Mesenchymal stem cell (in vitro differentiated cells and primary cell): ENCODE data around the gene RASA2.

Source experiments
- DNase-seq: peaks from one replicate; pipeline ENCODE4 v3.0.0-alpha.2; 2013
- H2AFZ ChIP-seq: one replicate; pipeline ENCODE4 v1.6.1; 2013; ENCODE audit warnings: low read depth, mild to moderate bottlenecking, control low read depth, inconsistent platforms, low read length, moderate library complexity
- H2AK5ac ChIP-seq: 2 replicates; pipeline ENCODE4 v1.6.1; 2013; ENCODE audit warnings: low read length, moderate library complexity, mild to moderate bottlenecking, inconsistent platforms; ENCODE audit not compliant: severe bottlenecking
- H2BK120ac ChIP-seq: one replicate; pipeline ENCODE4 v1.6.1; 2013; ENCODE audit warnings: low read depth, mild to moderate bottlenecking, inconsistent platforms, low read length, moderate library complexity
- H2BK12ac ChIP-seq, 2 experiments: one replicate each; pipeline ENCODE4 v1.6.1; 2013; ENCODE audit warnings: inconsistent platforms in 2 of 2, low read length in 2 of 2, mild to moderate bottlenecking in 2 of 2, moderate library complexity in 2 of 2, control low read depth in 1 of 2
- H2BK15ac ChIP-seq: one replicate; pipeline ENCODE4 v1.6.1; 2013; ENCODE audit warnings: mild to moderate bottlenecking, low read depth, inconsistent platforms; ENCODE audit not compliant: poor library complexity, severe bottlenecking
- H2BK5ac ChIP-seq: 2 replicates; pipeline ENCODE4 v1.6.1; 2013; ENCODE audit warnings: low read depth, mild to moderate bottlenecking, low read length, control low read depth, inconsistent platforms; ENCODE audit not compliant: poor library complexity, severe bottlenecking
- H3K14ac ChIP-seq, 2 experiments: one replicate each; pipeline ENCODE4 v1.6.1; 2013; ENCODE audit warnings: inconsistent platforms in 2 of 2, low read length in 2 of 2, control low read depth in 1 of 2, mild to moderate bottlenecking in 1 of 2, moderate library complexity in 1 of 2
- H3K18ac ChIP-seq, 2 experiments: one replicate each; pipeline ENCODE4 v1.6.1; 2013; ENCODE audit warnings: inconsistent platforms in 2 of 2, low read length in 2 of 2, control low read depth in 1 of 2, low read depth in 1 of 2, mild to moderate bottlenecking in 1 of 2
- H3K23ac ChIP-seq, 2 experiments: one replicate each; pipeline ENCODE4 v1.6.1; 2013; ENCODE audit warnings: inconsistent platforms in 2 of 2, low read length in 2 of 2, mild to moderate bottlenecking in 2 of 2, moderate library complexity in 2 of 2, control low read depth in 1 of 2
- H3K27ac ChIP-seq: 2 replicates; pipeline ENCODE4 v1.5.1; 2013; ENCODE audit warnings: mild to moderate bottlenecking, moderate library complexity, low read length, control low read depth, inconsistent platforms; ENCODE audit not compliant: poor library complexity, severe bottlenecking
- H3K27me3 ChIP-seq, 2 experiments: 2 replicates each; pipeline versions ENCODE4 v1.6.1 to v1.7.0; 2013; ENCODE audit warnings: low read length in 2 of 2, mild to moderate bottlenecking in 2 of 2, moderate library complexity in 2 of 2, control low read depth in 1 of 2, inconsistent platforms in 1 of 2; ENCODE audit not compliant: control insufficient read depth in 1 of 2, insufficient read depth in 1 of 2
- H3K36me3 ChIP-seq, 2 experiments: 2 replicates each; pipeline versions ENCODE4 v1.6.1 to v1.7.0; 2013; ENCODE audit warnings: low read length in 2 of 2, control low read depth in 1 of 2, inconsistent platforms in 1 of 2, low read depth in 1 of 2, mild to moderate bottlenecking in 1 of 2; ENCODE audit not compliant: insufficient read depth in 2 of 2, control insufficient read depth in 1 of 2
- H3K4ac ChIP-seq, 2 experiments: one replicate each; pipeline ENCODE4 v1.6.1; 2013; ENCODE audit warnings: inconsistent platforms in 2 of 2, low read length in 2 of 2, mild to moderate bottlenecking in 2 of 2, moderate library complexity in 2 of 2, control low read depth in 1 of 2, low read depth in 1 of 2
- H3K4me1 ChIP-seq: 2 replicates; pipeline ENCODE4 v1.6.1; 2013; ENCODE audit warnings: low read depth, low read length, control low read depth; ENCODE audit not compliant: control insufficient read depth, insufficient read depth
- H3K4me2 ChIP-seq: 2 replicates; pipeline ENCODE4 v1.6.1; 2013; ENCODE audit warnings: low read length, mild to moderate bottlenecking, inconsistent platforms; ENCODE audit not compliant: poor library complexity, severe bottlenecking
- H3K4me3 ChIP-seq, 2 experiments: 2 replicates each; pipeline versions ENCODE4 v1.5.1 to v1.7.0; 2013; ENCODE audit warnings: low read length in 2 of 2, mild to moderate bottlenecking in 2 of 2, control low read depth in 1 of 2, low read depth in 1 of 2; ENCODE audit not compliant: insufficient read depth in 1 of 2
- H3K79me1 ChIP-seq: replicated peaks from 2 replicates; pipeline ENCODE4 v1.6.1; 2013; ENCODE audit warnings: mild to moderate bottlenecking, control low read depth, low read length, inconsistent platforms; ENCODE audit not compliant: poor library complexity, severe bottlenecking
- H3K9ac ChIP-seq: 2 replicates; pipeline ENCODE4 v1.7.0; 2013; ENCODE audit warnings: mild to moderate bottlenecking, low read length, moderate library complexity
- H3K9me3 ChIP-seq: 2 replicates; pipeline ENCODE4 v1.7.0; 2013; ENCODE audit warnings: mild to moderate bottlenecking, low read length; ENCODE audit not compliant: control insufficient read depth
- H4K8ac ChIP-seq: one replicate; pipeline ENCODE4 v1.6.1; 2013; ENCODE audit warnings: inconsistent platforms, mild to moderate bottlenecking, low read length, moderate library complexity
- H4K91ac ChIP-seq: one replicate; pipeline ENCODE4 v1.6.1; 2013; ENCODE audit warnings: mild to moderate bottlenecking, low read length, inconsistent platforms
- WGBS: methylation state at CpG from one replicate; pipeline ENCODE4 v1.1.7; 2013; ENCODE audit warnings: mixed read lengths; 5-methylcytosine and 5-hydroxymethylcytosine counted together

RASA2 gene

DNA sequence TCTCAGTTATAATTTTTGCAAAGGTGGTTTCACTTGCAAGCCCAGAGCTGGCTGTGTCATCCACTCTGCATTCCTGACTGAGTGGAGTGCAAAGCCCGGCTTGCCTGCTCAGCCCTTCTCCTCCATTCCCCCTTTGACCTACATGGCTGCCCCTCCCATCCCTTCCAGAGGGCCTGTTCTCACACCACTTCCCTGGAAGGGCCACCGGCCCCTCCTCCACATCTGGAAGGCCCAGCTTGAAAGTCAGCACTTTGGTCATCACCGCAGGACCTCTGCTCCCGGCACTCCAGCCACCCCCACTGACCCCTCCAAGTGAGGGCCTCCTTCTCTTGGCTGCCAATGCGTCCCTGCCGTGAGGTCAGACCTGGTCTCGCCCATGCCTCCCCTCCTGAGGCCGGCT lies 177.2 kb downstream of the RASA2 start:
- Histone ChIP-seq H3K9me3 (peaks cover 1% of the 10 kb centered on the region), H2BK5ac (no peak overlapping the region), H2AFZ (peak overlapping the region; percentile 32), H3K4me2 (no peak overlapping the region), H3K27ac (no peak overlapping the region), H3K36me3 (no peaks in the 10 kb centered on the region), H3K27me3 (peaks cover 3 to 21% of the 10 kb centered on the region in 2 experiments), H3K14ac (no peak overlapping the region), H2BK12ac (no peak overlapping the region), H3K4me1 (peaks cover 13% of the 10 kb centered on the region), H4K91ac (peak overlapping the region; percentile 44), H2BK120ac (no peak overlapping the region), H2AK5ac (no peak overlapping the region), H3K4ac (peak overlapping the region in 1 of 2 experiments; percentile 14), H3K9ac (peak overlapping the region; percentile 59), H3K23ac (peak overlapping the region in 1 of 2 experiments; percentile 71), H3K18ac (peak overlapping the region; percentile 16 to 55), H3K4me3 (peak overlapping the region in 1 of 2 experiments; percentile 32), H3K79me1 (no peaks in the 10 kb centered on the region), H2BK15ac (no peak overlapping the region), H4K8ac (peak overlapping the region; percentile 47)
- peak; percentile 39 for DNase-seq
- 28% methylated on average over 8 of the region's 8 CpGs for WGBS
